Umbilical cord (tissue), 2 donors: ENCODE data around the gene SDK1. TPM values are rescaled to one million over a fixed set of nuclear protein-coding genes. Genes with fewer than 3 reads are reported as not detected.
"Not testable (repeated sequence)": the region's sequence is repeated elsewhere in the genome, so short reads cannot be mapped to it uniquely, and the experiment has no call there.

ENCODE experiments used
- DNase-seq: peaks from one replicate; pipeline ENCODE4 v3.0.0-alpha.2; 2015; ENCODE audit warnings: low spot score
- total RNA-seq: library from RNA; depleted of rRNA; stranded (reverse); fragments of >200 nt; gene quantifications from one replicate; pipeline ENCODE4 v1.2.3, GENCODE V29; 2014; ENCODE audit warnings: low replicate concordance; ENCODE audit not compliant: insufficient read depth

Gene SDK1
- total RNA-seq, 1 donor from 2014 or later: 7.9 TPM

- DNase-seq: no peak
Measured at GRCh38 chr7:4260867-4261600, 960.0 kb downstream of the SDK1 start.

- no peak for DNase-seq
Measured at GRCh38 chr7:4261601-4261960, 960.5 kb downstream of the SDK1 start.

DNA sequence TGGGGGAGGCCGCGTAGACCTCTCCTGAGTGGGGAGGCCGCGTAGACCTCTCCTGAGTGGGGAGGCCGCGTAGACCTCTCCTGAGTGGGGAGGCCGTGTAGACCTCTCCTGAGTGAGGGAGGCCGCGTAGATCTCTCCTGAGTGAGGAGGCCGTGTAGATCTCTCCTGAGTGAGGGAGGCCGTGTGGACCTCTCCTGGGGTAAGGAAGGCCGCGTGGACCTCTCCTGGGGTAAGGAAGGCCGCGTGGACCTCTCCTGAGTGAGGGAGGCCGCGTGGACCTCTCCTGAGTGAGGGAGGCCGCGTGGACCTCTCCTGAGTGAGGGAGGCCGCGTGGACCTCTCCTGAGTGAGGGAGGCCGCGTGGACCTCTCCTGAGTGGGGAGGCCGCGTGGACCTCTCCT is 963.2 kb downstream of the SDK1 start:
- not testable (repeated sequence) for DNase-seq

DNA sequence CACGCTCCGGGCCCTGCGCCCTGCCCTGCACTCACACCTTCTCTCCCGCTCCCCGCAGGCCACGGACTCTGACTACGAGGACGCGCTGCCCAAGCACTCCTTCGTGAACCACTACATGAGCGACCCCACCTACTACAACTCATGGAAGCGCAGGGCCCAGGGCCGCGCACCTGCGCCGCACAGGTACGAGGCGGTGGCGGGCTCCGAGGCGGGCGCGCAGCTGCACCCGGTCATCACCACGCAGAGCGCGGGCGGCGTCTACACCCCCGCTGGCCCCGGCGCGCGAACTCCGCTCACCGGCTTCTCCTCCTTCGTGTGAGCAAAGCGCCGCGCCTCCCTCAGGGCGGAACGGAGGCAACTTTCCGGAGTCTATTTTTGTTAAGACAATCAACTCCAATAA is 964.0 kb downstream of the SDK1 start:
- DNase-seq: no peak

GRCh38 chr7:4265676-4266075 is 964.6 kb downstream of the SDK1 start:
- DNase-seq: no peak

DNA sequence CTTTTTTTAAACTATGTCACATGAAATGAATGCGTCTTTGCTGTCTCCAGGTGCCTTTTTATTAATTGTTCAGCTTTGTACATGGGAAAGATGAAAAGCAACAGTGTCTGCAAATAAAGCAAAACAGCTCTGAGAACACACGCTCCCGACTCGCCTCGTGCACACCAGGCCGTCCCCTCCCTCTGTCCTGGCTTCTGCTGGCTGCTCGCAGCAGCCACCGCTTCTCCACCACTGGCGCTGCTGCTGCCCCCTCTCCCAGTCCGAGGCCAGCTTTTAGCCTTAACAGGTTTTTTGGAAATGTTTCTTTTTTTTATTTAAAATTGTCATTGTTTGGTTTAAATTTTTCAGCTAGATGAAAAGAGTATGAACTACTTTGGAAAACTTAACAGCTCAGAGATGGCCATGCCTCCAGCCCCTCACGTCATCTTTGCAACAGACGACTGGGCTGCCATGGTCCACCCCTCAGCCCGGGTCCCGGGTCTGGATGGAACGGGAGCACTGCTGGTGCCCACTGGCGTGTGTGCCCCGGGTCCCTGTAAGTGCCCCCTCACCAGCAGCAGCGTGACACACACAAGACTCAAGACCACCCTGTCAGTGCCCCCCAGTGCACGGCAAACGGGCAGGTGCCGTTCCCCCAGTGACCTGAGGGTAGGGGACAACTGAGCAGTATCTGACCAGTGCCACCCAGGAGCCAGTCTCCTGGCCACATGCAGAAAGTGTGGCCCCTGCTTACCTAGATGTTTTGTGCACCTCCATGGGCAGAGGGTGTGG is 965.4 kb downstream of the SDK1 start:
- no peak for DNase-seq

- DNase-seq: peak; percentile 58
Measured at GRCh38 chr7:4267341-4268039, 966.4 kb downstream of the SDK1 start.

DNA sequence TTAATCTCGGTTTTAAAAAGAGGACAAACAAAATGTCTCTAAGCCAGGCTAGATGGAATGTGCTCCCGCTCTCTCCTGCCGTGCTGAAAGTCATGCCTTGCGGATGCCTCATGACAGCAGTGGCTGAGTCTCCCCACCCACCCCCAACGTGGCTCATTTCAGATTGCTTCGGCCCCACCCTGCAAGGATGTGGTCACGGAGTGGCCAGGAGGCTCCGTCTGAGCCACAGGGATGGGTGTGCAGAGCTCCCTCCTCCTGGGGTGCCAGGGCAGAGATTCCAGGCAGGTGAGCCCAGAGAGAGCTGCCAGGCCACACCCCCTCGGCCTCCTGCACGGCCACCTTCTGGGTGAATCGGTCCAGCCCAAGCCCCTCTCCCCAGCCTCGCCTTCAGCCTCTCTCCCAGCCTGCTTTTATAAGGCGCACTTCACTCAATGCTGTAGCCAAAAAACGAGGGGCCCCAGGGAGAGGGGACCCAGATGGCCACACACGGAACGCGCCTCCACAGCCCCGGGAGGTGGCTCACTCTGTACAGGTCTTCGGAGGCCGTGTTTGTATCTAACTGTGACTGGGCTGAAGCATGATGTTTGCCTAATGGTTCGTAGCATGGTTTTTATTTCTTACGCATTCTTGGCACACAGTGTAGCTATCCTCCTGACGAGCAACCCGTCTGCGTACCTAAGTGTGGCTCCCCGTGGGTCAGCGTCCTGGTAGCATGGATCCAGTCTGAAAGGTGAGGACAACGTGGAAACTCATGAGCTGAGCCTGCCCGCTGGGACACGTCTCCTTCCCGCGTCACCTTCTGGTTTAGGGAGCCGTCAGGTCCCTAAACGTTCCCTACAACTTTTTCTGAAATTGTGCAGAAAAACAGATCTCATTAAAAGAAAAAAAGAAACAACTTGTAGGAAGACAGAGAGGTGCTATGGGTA is 967.3 kb downstream of the SDK1 start:
- DNase-seq: no peak

DNA sequence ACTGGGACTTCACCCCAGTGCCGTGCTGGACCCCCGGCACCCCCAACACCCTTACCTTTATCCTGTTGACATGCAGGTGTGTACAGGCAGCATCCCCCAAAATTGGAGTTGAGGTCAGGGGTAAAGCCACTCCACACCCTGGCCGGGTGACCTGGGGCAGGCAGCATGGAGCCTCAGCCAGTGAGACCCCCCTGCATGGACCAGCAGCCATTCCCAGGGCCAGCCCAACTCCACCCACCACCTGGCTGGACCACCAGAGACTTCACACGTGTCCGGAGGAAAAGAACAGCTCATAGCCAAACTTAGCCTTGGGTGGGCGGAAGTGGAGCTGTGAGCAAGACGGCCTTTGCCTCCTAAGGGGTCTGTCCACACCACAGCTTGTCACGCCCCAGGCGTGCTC is 968.0 kb downstream of the SDK1 start:
- DNase-seq: no peak

DNA sequence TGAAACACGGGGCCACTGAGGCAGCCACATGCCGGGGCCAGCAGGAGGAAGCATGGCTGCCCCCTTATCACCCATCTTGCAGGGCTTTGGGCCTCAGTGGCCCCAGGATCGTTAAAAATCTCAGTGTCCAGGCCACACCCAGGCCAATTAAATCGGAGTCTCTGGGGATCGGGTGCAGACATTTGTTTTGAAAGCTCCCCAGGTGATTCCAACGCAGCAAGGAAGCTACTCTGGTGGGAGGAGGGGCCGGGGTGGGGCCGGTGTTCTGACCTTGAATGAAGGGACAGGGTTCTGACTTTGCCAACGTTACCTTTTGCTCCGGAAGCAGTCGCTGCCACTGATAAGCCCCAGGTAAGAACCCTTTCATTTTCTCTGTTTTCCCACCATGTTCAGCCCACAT is 968.7 kb downstream of the SDK1 start:
- DNase-seq: no peak

GRCh38 chr7:4270268-4270667 is 969.2 kb downstream of the SDK1 start:
- DNase-seq: no peak

- DNase-seq: no peak
Measured at GRCh38 chr7:4270941-4271715, 970.1 kb downstream of the SDK1 start.

- no peak for DNase-seq
Measured at GRCh38 chr7:4271716-4272015, 970.6 kb downstream of the SDK1 start.

- no peak for DNase-seq
Measured at GRCh38 chr7:4272141-4272540, 971.1 kb downstream of the SDK1 start.

DNA sequence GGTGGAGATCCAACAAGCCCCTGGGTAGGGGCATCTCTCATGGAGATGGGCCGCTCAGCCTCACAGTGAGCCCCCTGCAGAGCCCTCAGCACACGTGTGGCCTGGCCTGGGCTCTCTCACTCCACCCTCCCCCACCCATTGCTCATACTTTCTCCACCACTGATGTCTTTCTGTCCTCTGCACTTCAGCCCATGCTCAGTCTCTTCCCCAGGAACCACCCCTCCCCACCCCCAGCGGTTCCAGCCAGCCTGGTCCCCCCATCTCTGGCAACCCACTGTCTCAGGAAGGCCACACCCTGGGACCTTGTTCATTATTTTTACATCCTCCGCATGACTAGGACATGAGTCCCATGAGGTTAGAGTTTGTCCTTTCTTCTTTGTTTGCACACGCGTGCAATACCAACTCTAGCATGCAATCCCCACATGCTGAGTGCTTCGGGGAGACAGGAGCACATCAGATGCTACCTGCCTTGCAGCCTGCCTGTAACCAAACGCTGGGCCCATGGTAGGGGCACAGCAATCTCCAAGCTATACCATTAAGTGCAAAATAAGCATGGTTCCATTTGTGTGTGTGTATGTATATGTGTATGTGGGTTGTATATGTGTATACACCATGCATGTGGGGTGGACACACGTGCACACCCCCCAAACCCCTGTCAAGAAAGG is 972.6 kb downstream of the SDK1 start:
- DNase-seq: no peak

DNA sequence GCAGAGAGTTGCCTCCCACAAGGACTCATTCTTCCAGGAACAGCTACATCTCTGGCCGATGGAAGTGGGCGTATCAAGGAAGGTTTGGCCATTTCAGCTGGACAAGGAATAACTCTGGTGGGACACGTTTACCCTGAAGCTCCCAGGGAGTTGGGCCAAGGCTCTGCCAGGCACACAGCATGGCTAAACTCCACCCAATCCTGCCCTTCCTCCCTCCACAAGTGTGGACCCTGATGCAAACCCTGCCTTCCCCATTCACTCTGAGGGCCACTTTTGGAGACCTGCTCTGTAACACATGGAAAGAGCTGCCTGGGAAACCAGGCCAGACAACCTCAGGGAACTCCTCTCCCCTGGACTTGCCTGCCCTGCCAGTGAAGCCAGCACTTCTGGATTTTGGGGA is 973.2 kb downstream of the SDK1 start:
- no peak for DNase-seq

DNA sequence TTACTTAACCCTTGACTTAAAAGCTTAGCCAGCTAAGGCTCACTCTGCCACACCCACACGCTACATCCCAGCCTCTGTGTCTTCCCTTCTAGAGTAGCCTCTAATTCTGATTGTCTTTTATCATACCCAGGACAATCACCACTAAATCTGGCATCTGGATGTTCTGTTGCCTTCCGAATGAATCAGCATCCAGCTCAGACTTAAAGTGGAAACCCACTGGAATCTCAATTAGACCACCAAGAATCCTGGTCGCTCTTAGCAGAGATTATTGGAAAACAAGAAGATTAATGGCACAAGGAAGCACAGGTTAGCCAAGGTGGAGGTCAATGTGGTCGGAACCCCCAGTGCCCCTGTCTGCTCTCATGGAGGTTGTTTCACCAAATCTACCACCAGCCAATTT is 976.9 kb downstream of the SDK1 start:
- no peak for DNase-seq

GRCh38 chr7:4279216-4279615 is 978.2 kb downstream of the SDK1 start:
- no peak for DNase-seq

GRCh38 chr7:4281231-4281993 is 980.4 kb downstream of the SDK1 start:
- no peak for DNase-seq
